ENCODE measurements around the gene SFSWAP. TPM values are rescaled to one million over a fixed set of nuclear protein-coding genes. Genes with fewer than 3 reads are reported as not detected.
"Not testable (repeated sequence)": the region's sequence is repeated elsewhere in the genome, so short reads cannot be mapped to it uniquely, and the experiment has no call there.

SFSWAP gene
- total RNA-seq, 1 experiment from 2014 or later = 37.4 TPM

- not testable (repeated sequence) for DNase-seq (ENCODE audit: low spot score)
Observed at GRCh38 chr12:131679186-131679585, 31.7 kb upstream of the SFSWAP start.

- not testable (repeated sequence) for DNase-seq (ENCODE audit: low spot score)
Observed at GRCh38 chr12:131679816-131680215, 31.1 kb upstream of the SFSWAP start.

- not testable (repeated sequence) for DNase-seq (ENCODE audit: low spot score)
Observed at GRCh38 chr12:131680392-131681256, 30.3 kb upstream of the SFSWAP start.

GRCh38 chr12:131681257-131681620 is 29.7 kb upstream of the SFSWAP start:
- DNase-seq (ENCODE audit: low spot score) = no peak

- peak; percentile 56 for DNase-seq (ENCODE audit: low spot score)
Observed at GRCh38 chr12:131681746-131682509, 29.0 kb upstream of the SFSWAP start.

- DNase-seq (ENCODE audit: low spot score) = no peak
Observed at GRCh38 chr12:131682510-131682895, 28.4 kb upstream of the SFSWAP start.

GRCh38 chr12:131683266-131684014 is 27.4 kb upstream of the SFSWAP start:
- DNase-seq (ENCODE audit: low spot score) = no peak

GRCh38 chr12:131684015-131684725 is 26.7 kb upstream of the SFSWAP start:
- DNase-seq (ENCODE audit: low spot score) = no peak

GRCh38 chr12:131687346-131688125 is 23.4 kb upstream of the SFSWAP start:
- DNase-seq (ENCODE audit: low spot score) = no peak

GRCh38 chr12:131688131-131688844 is 22.6 kb upstream of the SFSWAP start:
- no peak for DNase-seq (ENCODE audit: low spot score)

GRCh38 chr12:131688845-131689154 is 22.1 kb upstream of the SFSWAP start:
- no peak for DNase-seq (ENCODE audit: low spot score)

GRCh38 chr12:131690320-131690719 is 20.6 kb upstream of the SFSWAP start:
- DNase-seq (ENCODE audit: low spot score) = no peak

- DNase-seq (ENCODE audit: low spot score) = no peak
Observed at GRCh38 chr12:131692431-131692830, 18.5 kb upstream of the SFSWAP start.

- no peak for DNase-seq (ENCODE audit: low spot score)
Observed at GRCh38 chr12:131693149-131693548, 17.7 kb upstream of the SFSWAP start.

- DNase-seq (ENCODE audit: low spot score) = no peak
Observed at GRCh38 chr12:131694116-131694838, 16.6 kb upstream of the SFSWAP start.

- DNase-seq (ENCODE audit: low spot score) = no peak
Observed at GRCh38 chr12:131695968-131696367, 14.9 kb upstream of the SFSWAP start.

- DNase-seq (ENCODE audit: low spot score) = no peak
Observed at GRCh38 chr12:131698286-131698685, 12.6 kb upstream of the SFSWAP start.

GRCh38 chr12:131699434-131699833 is 11.5 kb upstream of the SFSWAP start:
- no peak for DNase-seq (ENCODE audit: low spot score)

- DNase-seq (ENCODE audit: low spot score) = no peak
Observed at GRCh38 chr12:131700271-131700670, 10.6 kb upstream of the SFSWAP start.

Measured in HT-29 (cell line).